SU-DHL-6 (cell line): ENCODE data around the gene GPATCH4.

ENCODE experiments used
- CTCF ChIP-seq: fragments of 200-600 bp; sonication (generic); IDR thresholded peaks from one replicate; pipeline ENCODE4 v1.5.1; 2017; ENCODE audit warnings: antibody characterized with exemption, mild to moderate bottlenecking, low read length, moderate library complexity; ENCODE audit not compliant: insufficient read depth, poor library complexity, severe bottlenecking
- EZH2phosphoT487 ChIP-seq: fragments of 200-600 bp; sonication (generic), shearing (Covaris generic); conservative IDR thresholded peaks from 2 replicates; pipeline ENCODE4 v1.6.1; 2018; ENCODE audit warnings: mild to moderate bottlenecking, antibody characterized with exemption, low read length, moderate library complexity, mixed read lengths

- TF ChIP-seq CTCF (no peak), EZH2phosphoT487 (no peak)
Measured at GRCh38 chr1:156546267-156546666, 55.0 kb downstream of the GPATCH4 start.
